GM19468 (cell line): ENCODE results near the gene C5orf52.
"Not testable (repeated sequence)": the region's sequence is repeated elsewhere in the genome, so short reads cannot be mapped to it uniquely, and the experiment has no call there.

Source experiments
- ATAC-seq: cut with Tn5 transposase; IDR thresholded peaks from one replicate; pipeline ENCODE4 v1.9.1; 2021; ENCODE audit warnings: mild to moderate bottlenecking, moderate library complexity, moderate number of reproducible peaks; ENCODE audit not compliant: unreplicated experiment; ENCODE audit errors: extremely low read depth

Gene C5orf52

DNA sequence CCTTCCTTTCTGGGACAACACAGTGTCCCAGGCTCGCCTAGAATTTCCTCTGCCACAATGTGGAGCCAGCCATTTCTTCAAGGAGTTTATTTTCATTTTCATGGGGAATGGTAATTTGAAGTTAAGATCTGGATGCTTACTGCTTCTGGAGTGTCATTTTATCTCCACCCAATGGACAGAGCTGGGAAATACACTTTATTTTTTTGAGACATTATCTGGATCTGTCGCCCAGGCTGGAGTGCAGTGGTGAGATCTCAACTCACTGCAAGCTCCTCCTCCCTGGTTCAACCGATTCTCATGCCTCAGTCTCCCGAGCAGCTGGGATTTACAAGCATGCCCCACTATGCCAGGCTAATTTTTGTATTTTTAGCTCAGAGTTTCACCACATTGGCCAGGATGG is 47.2 kb downstream of the C5orf52 start:
- no peak for ATAC-seq

- ATAC-seq = no peak
Observed at GRCh38 chr5:157719245-157719644, 47.9 kb downstream of the C5orf52 start.

DNA sequence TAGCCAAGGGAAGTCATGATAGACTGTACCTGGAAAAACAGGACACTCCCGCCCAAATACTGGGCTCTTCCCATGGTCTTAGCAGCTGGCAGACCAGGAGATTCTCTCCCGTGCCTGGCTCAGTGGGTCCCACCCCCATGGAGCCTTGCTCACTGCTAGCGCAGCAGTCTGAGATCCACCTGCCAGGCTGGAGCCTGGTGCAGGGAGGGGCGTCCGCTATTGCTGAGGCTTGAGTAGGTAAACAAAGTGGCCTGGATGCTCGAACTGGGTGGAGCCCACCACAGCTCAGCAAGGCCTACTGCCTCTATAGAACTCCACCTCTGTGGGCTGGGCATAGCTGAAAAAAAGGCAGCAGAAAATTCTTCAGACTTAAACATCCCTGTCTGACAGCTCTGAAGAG is 49.8 kb downstream of the C5orf52 start:
- ATAC-seq = no peak

- ATAC-seq = not testable (repeated sequence)
Observed at GRCh38 chr5:157722895-157723294, 51.6 kb downstream of the C5orf52 start.

DNA sequence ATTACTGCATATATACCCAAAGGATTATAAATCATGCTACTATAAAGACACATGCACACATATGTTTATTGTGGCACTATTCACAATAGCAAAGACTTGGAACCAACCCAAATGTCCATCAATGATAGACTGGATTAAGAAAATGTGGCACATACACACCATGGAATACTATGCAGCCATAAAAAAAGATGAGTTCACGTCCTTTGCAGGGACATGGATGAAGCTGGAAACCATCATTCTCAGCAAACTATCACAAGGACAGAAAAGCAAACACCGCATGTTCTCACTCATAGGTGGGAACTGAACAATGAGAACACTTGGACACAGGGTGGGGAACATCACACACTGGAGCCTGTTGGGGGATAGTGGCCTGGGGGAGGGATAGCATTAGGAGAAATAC is 55.3 kb downstream of the C5orf52 start:
- not testable (repeated sequence) for ATAC-seq

DNA sequence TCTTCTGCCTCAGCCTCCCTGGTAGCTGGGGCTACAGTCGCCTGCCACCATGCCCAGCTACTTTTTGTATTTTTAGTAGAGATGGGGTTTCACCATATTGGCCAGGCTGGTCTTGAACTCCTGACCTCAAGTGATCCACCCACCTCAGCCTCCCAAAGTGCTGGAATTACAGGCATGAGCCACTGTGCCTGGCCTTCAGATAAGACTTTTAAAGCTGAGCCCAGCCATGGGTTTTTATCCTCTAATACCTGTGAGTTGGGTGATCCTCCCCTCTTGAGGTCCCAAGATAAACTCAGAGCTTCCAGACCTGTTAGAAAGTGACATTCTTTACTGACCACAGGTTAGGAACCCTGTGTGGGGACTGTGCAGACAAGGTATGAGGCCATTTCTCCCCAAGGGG is 56.5 kb downstream of the C5orf52 start:
- not testable (repeated sequence) for ATAC-seq
